Measurements from ENCODE around the gene DUOXA1.

GRCh38 chr15:45138814-45139765 is 9.4 kb upstream of the DUOXA1 start:
- TF ChIP-seq POLR2A (IDR thresholded peaks at IDR 0.05; ENCODE audit: low read length) (no peak), GATA1 (IDR thresholded peaks at IDR 0.05; ENCODE audit: low read depth, low read length) (no peak)
